ENCODE data around the gene ITPR2. TPM values are rescaled to one million over a fixed set of nuclear protein-coding genes. Genes with fewer than 3 reads are reported as not detected.

Gene ITPR2
- total RNA-seq, 1 experiment from 2014 or later: 9.4 TPM

- H3K36me3 ChIP-seq (replicated peaks; ENCODE audit: control insufficient read depth, insufficient read depth, low read length): peaks cover 4% of the 10 kb centered on the region
- H3K4me3 ChIP-seq (ENCODE audit: insufficient read depth, low read depth, low read length): no peak overlapping the region
- H3K27me3 ChIP-seq (ENCODE audit: control insufficient read depth, insufficient read depth, low read length): no peaks in the 10 kb centered on the region
- DNase-seq: no peak
Measured at GRCh38 chr12:26389343-26389742, 443.7 kb downstream of the ITPR2 start.

DNA sequence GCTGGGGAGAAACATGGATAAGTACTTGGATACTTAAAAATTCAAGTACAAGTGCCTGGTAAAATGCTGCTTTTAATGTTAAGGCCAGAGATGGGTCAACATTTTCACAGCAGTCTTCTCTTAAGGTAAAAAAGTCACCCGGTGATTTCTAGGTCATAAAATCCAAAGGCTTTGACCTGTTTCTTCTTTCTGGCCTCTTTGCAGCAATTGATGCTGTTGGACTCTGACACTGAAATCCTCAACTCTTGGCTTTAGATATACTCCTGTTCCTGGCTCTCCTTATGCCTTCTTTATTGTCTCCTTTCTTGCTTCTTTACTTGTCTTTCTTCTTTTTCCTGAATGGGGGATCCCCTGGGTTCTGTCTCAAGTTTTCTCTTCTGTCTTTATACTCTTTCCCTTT is 448.5 kb downstream of the ITPR2 start:
- H3K36me3 ChIP-seq (replicated peaks; ENCODE audit: control insufficient read depth, insufficient read depth, low read length): peaks cover 5% of the 10 kb centered on the region
- H3K27me3 ChIP-seq (ENCODE audit: control insufficient read depth, insufficient read depth, low read length): no peaks in the 10 kb centered on the region
- no peak overlapping the region for H3K4me3 ChIP-seq (ENCODE audit: insufficient read depth, low read depth, low read length)
- no peak for DNase-seq

DNA sequence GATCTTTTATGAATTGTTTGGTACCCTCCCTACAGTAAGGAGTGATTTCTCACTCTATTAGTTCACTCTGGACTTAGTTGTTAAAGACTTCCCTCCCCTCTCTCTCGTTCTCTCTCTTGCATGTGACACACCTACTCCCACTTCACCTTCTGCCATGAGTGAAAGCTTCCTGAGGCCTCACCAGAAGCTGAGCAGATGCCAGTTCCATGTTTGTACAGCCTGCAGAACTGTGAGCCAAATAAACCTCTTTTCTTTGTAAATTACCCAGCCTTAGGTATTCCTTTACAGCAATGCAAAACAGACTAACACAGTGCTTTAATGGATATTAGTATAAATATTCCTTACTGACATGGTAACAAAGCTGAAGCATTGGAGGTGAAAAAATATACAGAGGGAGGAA is 450.0 kb downstream of the ITPR2 start:
- Histone ChIP-seq H3K4me3 (ENCODE audit: insufficient read depth, low read depth, low read length) (no peak overlapping the region), H3K36me3 (replicated peaks; ENCODE audit: control insufficient read depth, insufficient read depth, low read length) (peaks cover 5% of the 10 kb centered on the region), H3K27me3 (ENCODE audit: control insufficient read depth, insufficient read depth, low read length) (no peaks in the 10 kb centered on the region)
- DNase-seq: no peak

- no peak for DNase-seq
- no peaks in the 10 kb centered on the region for H3K27me3 ChIP-seq (ENCODE audit: control insufficient read depth, insufficient read depth, low read length)
- peaks cover 3% of the 10 kb centered on the region for H3K36me3 ChIP-seq (replicated peaks; ENCODE audit: control insufficient read depth, insufficient read depth, low read length)
- no peak overlapping the region for H3K4me3 ChIP-seq (ENCODE audit: insufficient read depth, low read depth, low read length)
Measured at GRCh38 chr12:26380897-26381296, 452.1 kb downstream of the ITPR2 start.

- peaks cover 2% of the 10 kb centered on the region for H3K36me3 ChIP-seq (replicated peaks; ENCODE audit: control insufficient read depth, insufficient read depth, low read length)
- no peak overlapping the region for H3K4me3 ChIP-seq (ENCODE audit: insufficient read depth, low read depth, low read length)
- H3K27me3 ChIP-seq (ENCODE audit: control insufficient read depth, insufficient read depth, low read length): no peaks in the 10 kb centered on the region
- DNase-seq: no peak
Measured at GRCh38 chr12:26379777-26380467, 453.1 kb downstream of the ITPR2 start.

GRCh38 chr12:26378711-26379110 is 454.3 kb downstream of the ITPR2 start:
- H3K4me3 ChIP-seq (ENCODE audit: insufficient read depth, low read depth, low read length): no peak overlapping the region
- DNase-seq: no peak

GRCh38 chr12:26374934-26375680 is 457.9 kb downstream of the ITPR2 start:
- Histone ChIP-seq H3K4me3 (ENCODE audit: insufficient read depth, low read depth, low read length) (no peak overlapping the region), H3K27me3 (ENCODE audit: control insufficient read depth, insufficient read depth, low read length) (no peaks in the 10 kb centered on the region), H3K36me3 (replicated peaks; ENCODE audit: control insufficient read depth, insufficient read depth, low read length) (no peaks in the 10 kb centered on the region; the same call in 1 of the 2 replicates)
- DNase-seq: no peak

More at GRCh38 chr12:26378711-26379110, 454.3 kb downstream of the ITPR2 start:
- H3K27me3 ChIP-seq (ENCODE audit: control insufficient read depth, insufficient read depth, low read length): no peaks in the 10 kb centered on the region
- H3K36me3 ChIP-seq (replicated peaks; ENCODE audit: control insufficient read depth, insufficient read depth, low read length): no peaks in the 10 kb centered on the region; the same call in 1 of the 2 replicates

DNA sequence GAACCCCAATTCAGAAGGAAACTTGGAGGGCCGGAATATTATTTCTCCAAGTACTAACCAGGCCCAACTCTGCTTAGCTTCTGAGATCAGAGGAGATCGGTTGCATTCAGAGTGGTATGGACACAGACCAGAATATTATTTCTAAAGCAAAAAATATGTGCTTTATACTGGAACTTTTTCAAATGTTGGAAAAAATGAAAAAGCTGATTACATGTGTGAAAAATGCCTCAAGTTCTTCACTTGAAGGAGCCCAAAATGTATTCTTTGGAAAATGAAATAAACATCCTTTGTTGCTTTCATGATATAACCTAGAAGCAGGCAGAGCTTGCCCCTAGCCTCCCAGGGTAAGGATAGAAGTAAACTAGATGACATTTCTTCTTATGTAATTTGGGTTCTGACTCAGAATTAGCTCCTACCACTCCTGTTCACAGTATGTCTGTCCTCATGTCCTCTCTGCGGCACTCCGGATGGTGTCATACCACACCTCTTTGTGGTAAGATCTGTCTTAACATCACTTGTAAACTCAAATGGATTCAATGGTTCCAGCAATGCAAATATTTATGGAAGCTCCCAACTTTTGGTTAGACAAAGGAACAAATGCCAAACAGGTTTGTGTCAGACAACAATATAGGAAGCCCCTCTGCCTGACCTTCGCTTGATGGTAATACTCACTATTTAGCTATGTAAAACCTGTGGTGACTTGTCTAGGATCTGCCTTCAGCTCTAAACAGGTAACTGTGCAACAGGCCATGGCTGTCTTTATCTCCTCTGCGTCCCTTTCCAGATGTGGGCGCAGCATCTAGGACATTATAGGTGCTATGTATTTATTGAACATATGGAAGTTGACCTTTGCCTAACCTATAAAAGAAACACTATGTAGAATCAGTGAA is 459.1 kb downstream of the ITPR2 start:
- DNase-seq: no peak
- Histone ChIP-seq H3K36me3 (replicated peaks; ENCODE audit: control insufficient read depth, insufficient read depth, low read length) (no peaks in the 10 kb centered on the region; the same call in 1 of the 2 replicates), H3K4me3 (ENCODE audit: insufficient read depth, low read depth, low read length) (no peak overlapping the region), H3K27me3 (ENCODE audit: control insufficient read depth, insufficient read depth, low read length) (no peaks in the 10 kb centered on the region)

GRCh38 chr12:26372866-26373265 is 460.1 kb downstream of the ITPR2 start:
- no peak overlapping the region for H3K4me3 ChIP-seq (ENCODE audit: insufficient read depth, low read depth, low read length)
- H3K36me3 ChIP-seq (replicated peaks; ENCODE audit: control insufficient read depth, insufficient read depth, low read length): no peaks in the 10 kb centered on the region; the same call in 1 of the 2 replicates
- H3K27me3 ChIP-seq (ENCODE audit: control insufficient read depth, insufficient read depth, low read length): no peaks in the 10 kb centered on the region
- no peak for DNase-seq

- Histone ChIP-seq H3K4me3 (ENCODE audit: insufficient read depth, low read depth, low read length) (no peak overlapping the region), H3K27me3 (ENCODE audit: control insufficient read depth, insufficient read depth, low read length) (no peaks in the 10 kb centered on the region), H3K36me3 (replicated peaks; ENCODE audit: control insufficient read depth, insufficient read depth, low read length) (no peaks in the 10 kb centered on the region; the same call in 1 of the 2 replicates)
- DNase-seq: no peak
Measured at GRCh38 chr12:26370098-26370497, 462.9 kb downstream of the ITPR2 start.

- DNase-seq: peak; percentile 8
- H3K4me3 ChIP-seq (ENCODE audit: insufficient read depth, low read depth, low read length): no peak overlapping the region
Measured at GRCh38 chr12:26369588-26369987, 463.4 kb downstream of the ITPR2 start.

GRCh38 chr12:26367991-26368730 is 464.8 kb downstream of the ITPR2 start:
- no peak for DNase-seq
- H3K4me3 ChIP-seq (ENCODE audit: insufficient read depth, low read depth, low read length): no peak overlapping the region

More at GRCh38 chr12:26369588-26369987, 463.4 kb downstream of the ITPR2 start:
- no peaks in the 10 kb centered on the region for H3K27me3 ChIP-seq (ENCODE audit: control insufficient read depth, insufficient read depth, low read length)
- no peaks in the 10 kb centered on the region; the same call in 1 of the 2 replicates for H3K36me3 ChIP-seq (replicated peaks; ENCODE audit: control insufficient read depth, insufficient read depth, low read length)

DNA sequence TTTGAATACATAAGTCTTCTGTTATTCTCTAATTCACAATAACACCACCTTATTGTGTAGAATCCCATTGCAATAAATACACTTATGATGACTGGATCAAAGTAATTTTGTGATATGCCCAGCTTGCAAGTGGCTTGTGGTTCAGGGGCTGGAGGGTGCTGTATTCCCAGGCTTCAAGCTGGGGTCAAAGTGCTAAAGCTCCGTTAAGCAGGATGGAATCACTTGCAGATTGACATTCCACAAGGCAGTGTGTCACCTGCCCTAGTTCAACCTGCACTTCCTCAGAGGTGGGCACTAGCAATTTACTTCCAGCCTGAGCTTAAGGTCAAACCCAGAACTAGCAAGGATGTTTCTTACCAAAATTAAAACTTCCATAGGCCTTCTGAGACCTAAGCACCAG is 471.0 kb downstream of the ITPR2 start:
- no peaks in the 10 kb centered on the region for H3K36me3 ChIP-seq (replicated peaks; ENCODE audit: control insufficient read depth, insufficient read depth, low read length)
- H3K4me3 ChIP-seq (ENCODE audit: insufficient read depth, low read depth, low read length): no peak overlapping the region
- DNase-seq: no peak
- H3K27me3 ChIP-seq (ENCODE audit: control insufficient read depth, insufficient read depth, low read length): no peaks in the 10 kb centered on the region

More at GRCh38 chr12:26367991-26368730, 464.8 kb downstream of the ITPR2 start:
- no peaks in the 10 kb centered on the region for H3K36me3 ChIP-seq (replicated peaks; ENCODE audit: control insufficient read depth, insufficient read depth, low read length)
- H3K27me3 ChIP-seq (ENCODE audit: control insufficient read depth, insufficient read depth, low read length): no peaks in the 10 kb centered on the region

GRCh38 chr12:26360062-26360461 is 472.9 kb downstream of the ITPR2 start:
- H3K27me3 ChIP-seq (ENCODE audit: control insufficient read depth, insufficient read depth, low read length): no peaks in the 10 kb centered on the region
- no peaks in the 10 kb centered on the region for H3K36me3 ChIP-seq (replicated peaks; ENCODE audit: control insufficient read depth, insufficient read depth, low read length)
- no peak overlapping the region for H3K4me3 ChIP-seq (ENCODE audit: insufficient read depth, low read depth, low read length)
- DNase-seq: no peak

Data from H7 (cell line).